ENCODE results near the gene CLEC5A.
"Not testable (repeated sequence)": the region's sequence is repeated elsewhere in the genome, so short reads cannot be mapped to it uniquely, and the experiment has no call there.

CLEC5A gene

DNA sequence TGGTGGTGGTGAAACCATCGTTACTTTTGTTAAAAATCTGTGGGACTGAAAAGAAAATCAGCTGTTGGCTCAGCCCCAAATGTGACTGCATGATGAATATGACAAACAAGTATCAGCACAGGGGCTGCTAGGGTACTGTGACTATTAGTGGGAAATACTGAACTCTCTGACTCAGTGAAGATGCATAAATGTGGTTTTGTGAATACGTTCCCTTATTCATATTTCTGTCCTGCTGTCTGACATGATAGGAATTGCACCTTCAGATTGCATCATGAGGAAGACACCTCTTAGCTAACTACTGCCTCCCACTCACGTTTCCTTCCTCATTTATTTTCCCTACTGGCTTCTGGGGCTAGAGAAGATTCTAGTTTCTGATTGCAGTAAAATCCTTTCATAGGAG is 1.4 kb downstream of the CLEC5A start:
- DNase-seq = no peak

DNA sequence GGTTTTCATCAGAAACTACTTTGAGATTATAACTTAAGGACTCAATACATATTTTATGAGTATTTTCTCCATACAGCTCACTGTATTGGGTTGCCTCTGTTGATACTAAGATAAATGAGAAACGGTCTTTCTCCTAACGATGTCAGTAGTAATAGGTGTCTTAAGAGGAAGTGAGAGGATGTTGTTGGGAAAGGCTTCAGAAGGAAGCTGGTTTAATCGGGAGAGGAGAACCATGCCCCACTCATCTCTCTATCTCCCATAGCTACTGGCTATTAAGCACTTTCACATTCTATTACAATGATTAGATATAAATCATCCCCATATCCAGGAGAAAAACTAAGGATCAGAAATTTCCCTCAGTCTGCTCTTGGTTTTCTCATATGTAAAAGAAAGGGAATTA is 2.0 kb downstream of the CLEC5A start:
- no peak for DNase-seq

- no peak for DNase-seq
These were observed 2.9 kb downstream of the CLEC5A start for GRCh38 chr7:141943846-141944245.

- no peak for DNase-seq
These were observed 5.7 kb downstream of the CLEC5A start for GRCh38 chr7:141941075-141941474.

- DNase-seq = no peak
These were observed 16.6 kb downstream of the CLEC5A start for GRCh38 chr7:141930211-141930610.

GRCh38 chr7:141928845-141929195 is 18.0 kb downstream of the CLEC5A start:
- no peak for DNase-seq

DNA sequence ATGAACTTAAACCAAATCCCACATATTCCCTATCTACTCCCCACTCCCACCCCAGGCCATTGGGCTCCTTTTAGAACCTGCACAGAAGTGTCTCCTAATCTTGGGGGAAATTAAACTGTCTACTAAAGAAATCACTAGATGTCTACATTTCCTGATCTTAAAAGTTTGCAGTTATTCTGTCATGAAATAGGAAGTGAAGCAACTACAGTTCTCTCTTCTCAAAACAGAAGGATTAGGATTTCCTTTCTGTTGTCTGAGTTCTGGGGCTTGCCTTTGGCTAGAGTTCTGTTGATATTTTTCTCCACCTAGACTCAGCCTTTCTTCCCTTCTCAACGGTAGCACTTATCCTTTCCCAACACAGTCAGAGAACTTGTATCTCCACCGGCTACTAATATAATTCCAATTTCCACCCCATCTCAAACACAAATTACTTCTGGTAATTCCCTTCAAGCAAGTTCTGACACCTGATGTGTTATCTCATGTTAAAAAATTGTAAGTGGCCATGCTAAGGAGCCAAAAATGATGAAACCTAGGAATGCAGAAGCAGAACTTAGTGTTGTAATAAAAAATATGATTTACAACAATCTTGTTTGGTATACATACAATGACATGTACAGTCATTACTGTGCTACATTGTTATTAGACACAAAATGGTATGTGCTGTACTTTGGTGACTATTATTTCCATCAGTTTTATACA is 18.5 kb downstream of the CLEC5A start:
- no peak for DNase-seq

GRCh38 chr7:141920281-141920680 is 26.5 kb downstream of the CLEC5A start:
- DNase-seq = no peak

DNA sequence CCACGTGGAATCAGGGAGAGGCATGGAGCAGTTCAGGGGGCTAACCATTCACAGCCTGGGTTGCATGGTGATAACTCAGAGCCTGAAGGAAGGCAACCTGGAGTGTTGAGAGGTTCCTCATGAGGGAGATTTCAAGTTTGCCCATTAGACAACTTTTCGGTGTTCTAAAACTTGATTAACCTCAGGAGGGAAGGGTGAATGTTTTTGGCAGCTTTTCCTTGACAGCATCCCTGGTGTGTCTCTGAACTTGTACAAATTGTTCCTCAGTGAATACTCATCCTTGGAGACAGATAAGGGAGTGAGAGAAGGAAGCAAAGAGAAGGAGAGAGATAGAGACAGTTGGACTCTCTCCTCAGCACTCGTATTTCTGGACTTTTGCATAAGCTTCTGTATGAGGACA is 30.7 kb downstream of the CLEC5A start, which contains the start of gene OR9A4:
Gene OR9A4, plus strand, starts transcription at position 301 of the 400 bp plus-strand sequence. CDS start 2,477 bp downstream, outside the sequence.
- DNase-seq = no peak

GRCh38 chr7:141915565-141915964 is 31.2 kb downstream of the CLEC5A start:
- no peak for DNase-seq

DNA sequence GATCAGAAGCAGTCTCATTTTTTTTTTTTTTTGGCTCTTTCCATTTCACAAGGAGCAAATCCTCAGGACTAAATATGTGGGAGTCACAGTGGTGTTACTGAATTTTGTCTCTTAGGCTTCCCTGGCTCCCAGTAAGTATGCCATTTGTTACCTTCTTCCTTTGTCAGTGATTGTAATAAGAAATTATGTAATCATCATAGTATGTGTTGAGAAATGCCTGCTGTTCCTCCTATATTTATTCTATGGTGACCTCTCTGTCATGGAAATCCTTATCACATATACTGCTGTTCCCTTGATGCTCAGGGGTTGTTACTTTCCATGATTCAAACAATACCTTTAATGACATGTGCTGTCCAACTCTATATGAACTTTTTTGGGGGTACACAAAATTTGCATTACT is 35.4 kb downstream of the CLEC5A start:
- DNase-seq = no peak

DNA sequence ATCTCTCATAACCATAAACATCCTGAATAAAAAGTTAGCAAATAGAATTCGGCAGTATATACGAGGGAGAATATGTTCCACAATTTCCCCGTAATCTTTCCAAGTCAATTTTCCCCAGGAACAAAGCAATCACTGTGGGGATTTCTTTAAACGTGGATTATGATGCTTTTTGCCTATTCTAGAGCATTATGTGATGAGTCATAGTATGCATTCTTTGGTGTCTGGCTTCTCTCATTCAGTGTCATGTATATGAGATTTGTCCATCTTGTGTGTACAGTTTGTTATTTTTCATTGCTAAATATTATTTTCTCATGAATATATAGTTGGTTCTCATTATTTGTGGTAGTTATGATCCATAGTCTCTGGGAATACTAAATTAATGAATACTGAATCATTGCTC is 40.5 kb downstream of the CLEC5A start:
- DNase-seq = no peak

- not testable (repeated sequence) for DNase-seq
These were observed 47.4 kb downstream of the CLEC5A start for GRCh38 chr7:141899366-141899765.

DNA sequence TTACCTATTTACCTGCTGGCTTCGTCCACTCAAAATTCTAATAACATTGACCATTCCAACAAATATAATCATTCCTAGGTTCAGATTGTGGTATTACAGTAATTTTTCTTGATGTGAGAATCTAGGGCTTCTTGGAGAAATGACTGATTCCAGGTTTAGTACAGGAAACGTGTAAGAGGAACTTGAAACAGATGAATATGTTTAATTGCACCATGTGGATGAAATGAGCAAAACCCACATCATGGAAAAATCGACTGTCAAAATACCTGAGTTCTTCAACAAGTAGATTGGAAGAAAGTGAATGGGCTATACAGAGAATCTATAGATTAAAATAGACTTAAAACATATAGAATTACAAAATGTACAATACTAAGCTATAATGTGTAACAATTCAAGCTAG is 55.4 kb downstream of the CLEC5A start:
- no peak for DNase-seq

GRCh38 chr7:141889321-141889720 is 57.5 kb downstream of the CLEC5A start:
- DNase-seq = no peak

GRCh38 chr7:141884539-141885225 is 62.1 kb downstream of the CLEC5A start:
- no peak for DNase-seq

DNA sequence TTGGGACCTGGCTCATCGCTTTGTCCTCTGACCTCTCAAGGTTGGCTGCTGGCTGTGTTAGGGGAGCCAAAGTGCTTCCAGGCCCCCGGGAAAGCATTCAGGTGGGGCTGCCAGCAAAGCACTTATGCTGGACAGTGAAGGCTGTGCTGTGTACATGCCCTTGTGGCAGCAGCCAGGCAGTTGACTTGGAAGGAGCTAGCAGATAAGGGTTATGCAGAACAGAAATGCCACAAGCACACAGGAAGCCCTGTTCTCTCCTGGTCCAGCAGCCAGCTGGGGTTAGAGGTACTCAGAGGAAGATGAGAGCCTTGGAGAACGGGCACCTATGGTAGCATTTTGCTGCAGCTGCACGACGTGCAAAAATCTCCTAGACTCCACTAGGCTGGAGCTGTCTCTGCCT is 65.8 kb downstream of the CLEC5A start:
- DNase-seq = no peak

- DNase-seq = no peak
These were observed 69.4 kb downstream of the CLEC5A start for GRCh38 chr7:141877365-141877764.
